DOHH2 (cell line): ENCODE measurements around the gene FAM76B.

ENCODE experiments used
- EZH2phosphoT487 ChIP-seq: fragments of 200-600 bp; sonication (generic); IDR thresholded peaks from 2 replicates; pipeline ENCODE4 v1.6.1; 2017; ENCODE audit warnings: borderline replicate concordance, mild to moderate bottlenecking, antibody characterized with exemption, low read length, moderate library complexity, mixed read lengths
- TF ChIP-seq, protein P1 (sequence below): fragments of 200-600 bp; sonication (generic); IDR thresholded peaks from one replicate; pipeline ENCODE4 v1.5.1; 2014; ENCODE audit warnings: antibody characterized with exemption, mild to moderate bottlenecking, low read depth, low read length; ENCODE audit not compliant: poor library complexity, severe bottlenecking

DNA sequence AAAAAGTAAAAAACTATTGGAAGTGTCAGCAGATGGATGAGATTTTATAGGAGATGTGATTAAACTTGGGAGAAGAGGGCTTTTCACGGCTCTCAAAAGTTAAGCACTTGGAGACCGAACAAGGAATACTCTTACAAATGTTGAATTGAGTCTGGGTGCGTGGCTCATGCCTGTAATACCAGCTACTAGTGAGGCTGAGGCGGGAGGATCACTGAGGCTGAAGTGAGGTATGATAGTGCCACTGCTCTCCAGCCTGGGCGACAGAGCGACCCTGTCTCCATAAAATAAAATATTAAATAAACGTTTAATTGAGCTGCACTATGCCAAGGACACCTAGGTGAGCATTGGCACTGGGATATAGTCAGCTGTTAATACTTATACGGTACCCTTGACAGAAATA is 2.6 kb upstream of the FAM76B start:
- TF ChIP-seq, protein P1, sequence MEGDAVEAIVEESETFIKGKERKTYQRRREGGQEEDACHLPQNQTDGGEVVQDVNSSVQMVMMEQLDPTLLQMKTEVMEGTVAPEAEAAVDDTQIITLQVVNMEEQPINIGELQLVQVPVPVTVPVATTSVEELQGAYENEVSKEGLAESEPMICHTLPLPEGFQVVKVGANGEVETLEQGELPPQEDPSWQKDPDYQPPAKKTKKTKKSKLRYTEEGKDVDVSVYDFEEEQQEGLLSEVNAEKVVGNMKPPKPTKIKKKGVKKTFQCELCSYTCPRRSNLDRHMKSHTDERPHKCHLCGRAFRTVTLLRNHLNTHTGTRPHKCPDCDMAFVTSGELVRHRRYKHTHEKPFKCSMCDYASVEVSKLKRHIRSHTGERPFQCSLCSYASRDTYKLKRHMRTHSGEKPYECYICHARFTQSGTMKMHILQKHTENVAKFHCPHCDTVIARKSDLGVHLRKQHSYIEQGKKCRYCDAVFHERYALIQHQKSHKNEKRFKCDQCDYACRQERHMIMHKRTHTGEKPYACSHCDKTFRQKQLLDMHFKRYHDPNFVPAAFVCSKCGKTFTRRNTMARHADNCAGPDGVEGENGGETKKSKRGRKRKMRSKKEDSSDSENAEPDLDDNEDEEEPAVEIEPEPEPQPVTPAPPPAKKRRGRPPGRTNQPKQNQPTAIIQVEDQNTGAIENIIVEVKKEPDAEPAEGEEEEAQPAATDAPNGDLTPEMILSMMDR: no peak
- no peak for TF ChIP-seq EZH2phosphoT487
